NCI-H2107 treated with DMSO at 0.1 percent for 48 hours (cell line): Measurements from ENCODE around the gene CCDC148.

Source experiments
- DNase-seq: peaks from one replicate; lab custom pipeline; 2025; ENCODE audit not compliant: unreplicated experiment; lab: John Stamatoyannopoulos, UW

The CCDC148 gene

DNA sequence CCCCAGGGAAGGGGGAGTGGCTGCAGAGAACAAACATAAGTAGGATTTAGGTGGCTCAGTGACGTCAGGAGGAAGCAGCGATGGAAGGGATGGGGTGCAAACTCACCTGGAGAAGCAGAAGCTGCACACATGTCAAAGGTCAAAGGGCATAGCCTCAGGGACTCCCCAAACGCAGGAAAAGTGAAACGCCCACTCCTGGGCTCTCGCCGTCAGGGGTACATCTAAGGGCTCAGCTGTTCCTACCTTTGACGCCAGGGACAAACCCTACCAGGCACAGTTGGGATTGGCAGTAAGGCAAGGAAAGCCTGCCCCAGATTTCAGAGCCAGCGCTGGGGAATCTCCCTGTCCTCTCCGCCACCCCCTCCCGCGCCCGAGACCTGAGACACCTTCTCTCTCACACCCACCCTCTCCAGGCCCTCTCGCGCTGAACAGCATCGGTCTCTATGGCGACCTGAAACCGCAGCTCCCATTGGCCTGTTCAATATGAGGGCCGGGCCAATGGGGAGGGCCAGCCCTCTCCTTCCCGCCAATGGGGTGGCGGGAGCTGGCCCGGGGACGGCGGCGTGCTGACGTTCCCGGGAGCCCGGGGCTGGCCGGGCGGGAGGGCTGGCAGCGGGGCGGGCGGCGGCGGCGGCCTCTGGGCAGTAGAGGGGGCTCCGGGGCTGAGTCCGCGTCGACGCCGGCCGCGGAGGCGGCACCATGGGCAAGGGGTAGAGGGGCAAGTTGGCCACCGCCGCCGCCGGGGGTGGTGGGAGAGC lies at the start of gene CCDC148, which contains the start of gene PKP4:
CCDC148 (minus strand) TSS at position 445 of the 758 bp plus-strand sequence; CDS start at position 131, 314 bp downstream.
PKP4 (plus strand) TSS at position 644 of the 758 bp plus-strand sequence. CDS start 76,233 bp downstream, outside the sequence.
- DNase-seq = peak; percentile 63

- DNase-seq = no peak
These were observed 48.9 kb upstream of the CCDC148 start for GRCh38 chr2:158505448-158505934.

GRCh38 chr2:158504088-158504487 lies 47.5 kb upstream of the CCDC148 start:
- DNase-seq = no peak

GRCh38 chr2:158502974-158503373 lies 46.4 kb upstream of the CCDC148 start:
- no peak for DNase-seq

DNA sequence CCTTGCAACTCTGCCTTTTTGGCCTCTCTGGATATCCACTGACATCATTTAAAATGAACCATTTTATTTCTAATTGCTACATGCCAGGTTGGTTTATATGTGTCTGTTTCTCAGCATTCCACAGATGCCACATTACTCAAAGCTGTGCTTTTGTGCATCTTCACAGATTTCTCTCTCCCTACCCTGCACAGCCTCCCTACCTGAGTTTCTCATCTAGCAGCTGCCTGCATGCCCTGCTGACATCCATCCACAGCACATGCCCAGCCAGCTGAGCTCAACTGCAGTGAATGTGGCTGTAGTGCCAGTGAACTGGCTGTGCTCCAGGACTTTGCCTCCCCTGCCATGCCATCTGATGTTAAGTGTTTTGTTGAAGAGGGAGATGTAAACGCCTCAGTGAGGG lies 44.7 kb upstream of the CCDC148 start:
- DNase-seq = peak; percentile 77

GRCh38 chr2:158500333-158500732 lies 43.8 kb upstream of the CCDC148 start:
- no peak for DNase-seq

- DNase-seq = no peak
These were observed 42.8 kb upstream of the CCDC148 start for GRCh38 chr2:158499383-158499782.

DNA sequence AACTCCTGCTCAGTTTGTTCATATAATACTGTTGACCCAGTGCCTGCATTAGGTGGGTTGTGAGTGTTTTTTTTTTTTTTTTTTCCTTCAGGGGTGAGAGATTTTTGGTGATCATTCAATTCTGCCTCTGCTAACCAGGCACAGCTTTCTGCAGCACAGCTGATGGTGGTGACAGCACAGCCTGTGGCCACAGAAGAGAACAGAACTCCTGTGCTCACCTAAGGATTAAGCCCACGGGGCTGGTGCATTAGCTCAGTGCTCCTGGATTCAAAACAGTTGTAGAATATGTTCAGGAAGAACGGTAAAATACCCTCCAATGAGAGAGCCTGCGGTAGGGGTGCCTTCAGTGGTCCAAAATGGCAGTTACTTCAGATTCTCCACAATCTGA lies 42.2 kb upstream of the CCDC148 start:
- DNase-seq = no peak

GRCh38 chr2:158498043-158498748 lies 41.6 kb upstream of the CCDC148 start:
- DNase-seq = no peak

GRCh38 chr2:158497486-158497885 lies 40.9 kb upstream of the CCDC148 start:
- no peak for DNase-seq

GRCh38 chr2:158496986-158497385 lies 40.4 kb upstream of the CCDC148 start:
- DNase-seq = no peak

DNA sequence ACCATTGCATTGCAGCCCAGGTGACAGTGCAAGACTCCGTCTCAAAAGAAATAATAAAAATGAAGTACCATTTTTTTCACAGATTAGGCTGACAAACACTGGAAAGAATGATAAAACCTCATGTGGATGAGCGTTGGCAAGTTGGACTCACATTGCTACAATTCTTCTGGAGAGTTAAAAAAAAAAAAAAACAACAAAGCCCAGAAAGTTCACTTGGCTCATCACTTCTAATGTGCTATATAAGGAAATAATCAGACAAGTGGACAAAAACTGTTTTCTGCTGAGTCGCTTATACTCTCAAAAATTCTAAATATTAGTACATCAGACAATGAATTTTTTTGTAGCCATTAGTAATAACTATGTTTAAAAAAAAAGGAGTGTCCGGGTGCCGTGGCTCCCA lies 38.6 kb upstream of the CCDC148 start:
- DNase-seq = no peak

- DNase-seq = peak; percentile 12
These were observed 36.9 kb upstream of the CCDC148 start for GRCh38 chr2:158493458-158493857.

DNA sequence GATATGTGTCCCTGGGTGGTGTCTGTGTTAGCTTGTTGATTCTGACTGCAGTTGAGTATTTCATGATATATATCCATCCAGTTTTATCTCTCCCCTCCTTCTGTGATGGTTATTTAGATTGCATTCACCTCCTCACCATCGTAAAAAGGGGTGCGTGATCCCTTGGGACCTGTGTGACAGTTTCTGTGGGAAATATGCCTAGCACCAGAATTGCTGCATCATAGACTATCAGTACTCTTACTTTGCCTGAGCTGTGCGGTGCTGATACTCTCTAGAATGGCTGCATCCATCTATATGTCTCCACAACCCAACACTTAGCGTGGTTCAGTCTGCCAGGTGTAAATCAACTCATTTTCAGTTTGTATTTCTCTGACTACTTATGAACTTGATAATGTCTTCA lies 34.5 kb upstream of the CCDC148 start:
- DNase-seq = no peak

DNA sequence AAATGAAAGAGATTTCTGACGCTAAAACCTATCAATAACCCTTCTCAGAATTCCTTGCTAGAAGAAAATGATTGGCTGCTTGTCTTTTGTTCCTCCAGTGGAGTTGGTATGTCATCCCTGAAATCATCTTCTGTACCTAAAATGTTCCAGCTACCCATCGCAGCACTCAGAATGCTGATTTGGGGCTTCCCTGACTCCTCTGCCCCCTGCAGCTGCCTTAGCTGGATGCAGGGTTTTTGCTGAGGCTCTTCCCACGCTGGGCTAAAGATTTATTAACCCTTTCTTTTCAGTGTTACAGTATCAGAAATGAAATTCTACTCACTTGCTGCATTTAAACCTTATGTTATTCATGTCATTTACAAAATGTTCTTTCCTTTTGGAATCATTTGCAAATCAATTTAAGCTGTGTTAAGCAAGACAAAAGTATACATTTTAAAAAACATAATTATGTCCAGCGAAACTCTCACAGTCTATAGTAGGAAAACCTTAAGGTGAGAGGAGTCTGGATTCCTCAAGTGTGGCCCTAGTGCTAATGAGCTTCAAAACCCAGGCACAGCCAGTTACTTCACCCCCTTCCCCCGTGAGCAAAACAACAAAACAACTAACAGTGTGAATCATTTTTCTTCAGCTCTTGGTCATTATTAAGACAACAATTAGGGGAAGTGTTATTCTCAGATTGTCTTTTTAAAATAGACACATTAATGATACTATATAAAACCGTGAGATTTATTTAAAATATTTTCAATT lies 33.0 kb upstream of the CCDC148 start:
- DNase-seq = no peak

DNA sequence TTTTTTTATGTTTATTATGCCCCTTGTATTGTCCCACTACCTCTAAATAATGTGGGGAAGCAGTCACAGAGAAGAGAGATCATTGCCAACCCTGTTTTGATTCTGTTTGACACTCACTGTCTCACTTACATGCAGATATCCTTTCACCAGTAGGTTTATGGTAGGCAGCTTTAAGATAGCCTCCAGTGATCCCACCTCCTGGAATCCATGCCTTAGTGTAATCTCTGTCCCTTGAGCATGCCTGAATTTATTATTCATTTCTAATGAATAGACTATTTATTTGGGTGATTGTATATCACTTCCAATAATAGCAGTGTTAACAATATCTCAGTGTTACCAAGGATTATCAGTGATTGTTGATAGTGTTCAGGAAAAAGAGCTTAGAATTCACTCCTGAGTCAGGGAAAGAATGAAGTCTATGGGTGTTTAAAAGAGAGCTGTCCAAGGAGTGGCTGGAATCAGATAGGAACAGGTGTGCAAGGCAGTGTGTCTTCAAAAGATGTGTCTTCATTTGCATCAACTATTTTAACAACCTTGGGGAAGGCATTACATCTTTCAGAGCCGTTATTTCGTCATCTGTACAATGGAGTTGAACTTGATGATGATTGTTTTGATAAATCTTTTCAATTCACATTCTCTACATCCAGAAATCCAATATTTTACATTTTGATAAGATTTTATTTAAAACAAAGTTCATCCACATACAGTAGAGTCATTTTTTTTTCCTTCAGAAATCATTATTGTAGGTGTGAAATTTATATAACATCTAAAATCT lies 32.1 kb upstream of the CCDC148 start:
- DNase-seq = no peak

GRCh38 chr2:158487419-158487818 lies 30.9 kb upstream of the CCDC148 start:
- no peak for DNase-seq

- DNase-seq = no peak
These were observed 30.4 kb upstream of the CCDC148 start for GRCh38 chr2:158486970-158487325.

DNA sequence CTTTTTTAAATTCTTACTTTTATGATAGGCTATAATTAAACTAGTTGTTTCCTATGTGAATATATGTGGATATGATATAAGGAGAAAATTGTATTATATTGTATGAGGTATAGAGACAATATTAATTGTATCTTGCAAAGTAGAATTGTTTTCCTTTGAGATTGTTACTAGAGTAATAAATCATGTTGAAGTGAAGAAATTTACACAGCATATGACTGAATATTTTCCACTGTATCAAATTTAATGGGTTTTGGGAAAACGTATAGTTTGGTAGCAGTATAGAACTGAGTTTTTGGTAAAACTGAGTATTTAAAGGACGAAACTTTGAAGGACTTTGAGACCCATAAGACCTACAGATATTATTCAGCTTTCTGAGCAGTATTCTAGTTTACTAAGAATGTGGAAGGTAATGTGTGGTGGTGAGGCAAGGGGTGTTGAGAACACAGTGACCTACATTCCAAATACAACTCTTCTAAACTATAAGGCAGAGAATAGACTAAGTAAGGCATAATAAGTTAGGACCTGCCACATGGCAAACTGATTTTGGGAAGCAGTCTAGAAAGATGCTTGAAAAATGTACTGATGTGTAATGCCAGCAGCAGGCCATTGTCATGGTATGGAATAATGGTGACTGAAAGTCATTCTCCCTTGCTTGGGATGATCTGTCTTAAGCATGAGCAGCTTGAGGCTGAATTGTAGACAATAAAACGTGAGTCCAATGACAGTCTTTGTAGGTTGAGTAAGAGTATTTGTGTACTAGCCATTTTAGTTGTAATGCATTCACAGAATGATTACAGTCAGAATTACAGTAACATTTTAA lies 29.8 kb upstream of the CCDC148 start:
- DNase-seq = no peak
